Ovary (tissue), 9 donors: ENCODE measurements around the gene NUP210. TPM values are rescaled to one million over a fixed set of nuclear protein-coding genes. Genes with fewer than 3 reads are reported as not detected.

ENCODE experiments used
- DNase-seq, 5 donors: peaks; one replicate each; pipeline ENCODE4 v3.0.0-alpha.2; 2019 to 2020
- H3K27ac ChIP-seq, 2 donors: fragments of 200-600 bp; one replicate each; pipeline versions ENCODE4 v1.5.1 to v1.8.0; 2019 to 2022
- H3K27me3 ChIP-seq: fragments of 200-600 bp; one replicate; pipeline ENCODE4 v1.8.0; 2022
- H3K36me3 ChIP-seq: fragments of 200-600 bp; sonication (generic); one replicate; pipeline ENCODE4 v1.5.1; 2019
- H3K4me1 ChIP-seq: one replicate; pipeline ENCODE4 v1.8.1; 2013; ENCODE audit warnings: mild to moderate bottlenecking, moderate library complexity; ENCODE audit not compliant: insufficient read depth
- H3K4me3 ChIP-seq: fragments of 200-600 bp; sonication (generic); one replicate; pipeline ENCODE4 v1.5.1; 2017
- H3K9me3 ChIP-seq, 2 donors: fragments of 200-600 bp in 1 of 2; sonication (generic) in 1 of 2; one replicate each; pipeline versions ENCODE4 v1.5.1 to v1.8.1; 2013 to 2019; ENCODE audit warnings: mild to moderate bottlenecking in 1 of 2, moderate library complexity in 1 of 2
- EP300 ChIP-seq: sonication (generic); formaldehyde crosslinking; IDR thresholded peaks from one replicate; pipeline ENCODE4 v1.6.1; 2017; ENCODE audit warnings: antibody characterized with exemption
- POLR2A ChIP-seq: fragments of 450-650 bp; IDR thresholded peaks from one replicate; pipeline ENCODE4 v1.6.1; 2017; ENCODE audit warnings: antibody characterized with exemption, mild to moderate bottlenecking, moderate library complexity
- whole genome bisulfite sequencing, 3 donors: extraction: QIAGEN DNeasy Blood & Tissue Kit in 1 of 3; methylation state at CpG; one replicate each; pipeline versions ENCODE4 v1.1.5 to v1.1.7; 2013 to 2017; 5-methylcytosine and 5-hydroxymethylcytosine counted together
- intact Hi-C, 4 donors: fragments of 100-400 bp; cut with DNase I; formaldehyde crosslinking; loops; one replicate each; pipeline versions ENCODE4 v1.11.0 to v1.15.1; 2022 to 2023
- polyA plus RNA-seq, 2 donors: library from polyadenylated mRNA; stranded (reverse); fragments of 200-250 nt in 1 of 2; fragments of 350-450 nt in 1 of 2; fragmentation: Illumina TruSeq in 1 of 2; extraction: RNeasy Lipid Tissue Mini Kit (QIAGEN cat#74804) in 1 of 2; gene quantifications; one replicate each; pipeline ENCODE4 v1.2.3, GENCODE V29; 2013 to 2014
- total RNA-seq, 7 donors: library from RNA; depleted of rRNA in 2 of 7; stranded (reverse); fragments of >200 nt in 2 of 7; fragmentation: NEBNext Ultra II Directional in 3 of 7; extraction: Animal tissue kit (Norgen Biotek cat#: 25700) in 3 of 7; gene quantifications; one replicate each; pipeline versions ENCODE4 v1.1.0 to v1.2.4, GENCODE V29; 2016 to 2023
- TF ChIP-seq, protein P1 (sequence below), 3 donors: fragments of 450-650 bp in 2 of 3; fragments of 200-600 bp in 1 of 3; IDR thresholded peaks; one replicate each; pipeline versions ENCODE4 v1.5.1 to v1.8.0; 2016 to 2022; ENCODE audit warnings: antibody characterized with exemption in 3 of 3, mild to moderate bottlenecking in 1 of 3
- donor health status: DM: no; HTN: no; CAD: no; lungs with moderate emphysema.
- donor health status: DM: no; HTN: no; CAD: no.
- donor health status: Bipolar disorder and iron deficiency.
- donor health status: DM: yes; HTN: yes; CAD: no.
- donor health status: DM: no; HTN: no; CAD: no.
- donor health status: DM: yes; HTN: yes; CAD: no.

NUP210 gene
- total and polyA plus RNA-seq, 9 donors: 1.4 to 5.8 (median 3.2) TPM

DNA sequence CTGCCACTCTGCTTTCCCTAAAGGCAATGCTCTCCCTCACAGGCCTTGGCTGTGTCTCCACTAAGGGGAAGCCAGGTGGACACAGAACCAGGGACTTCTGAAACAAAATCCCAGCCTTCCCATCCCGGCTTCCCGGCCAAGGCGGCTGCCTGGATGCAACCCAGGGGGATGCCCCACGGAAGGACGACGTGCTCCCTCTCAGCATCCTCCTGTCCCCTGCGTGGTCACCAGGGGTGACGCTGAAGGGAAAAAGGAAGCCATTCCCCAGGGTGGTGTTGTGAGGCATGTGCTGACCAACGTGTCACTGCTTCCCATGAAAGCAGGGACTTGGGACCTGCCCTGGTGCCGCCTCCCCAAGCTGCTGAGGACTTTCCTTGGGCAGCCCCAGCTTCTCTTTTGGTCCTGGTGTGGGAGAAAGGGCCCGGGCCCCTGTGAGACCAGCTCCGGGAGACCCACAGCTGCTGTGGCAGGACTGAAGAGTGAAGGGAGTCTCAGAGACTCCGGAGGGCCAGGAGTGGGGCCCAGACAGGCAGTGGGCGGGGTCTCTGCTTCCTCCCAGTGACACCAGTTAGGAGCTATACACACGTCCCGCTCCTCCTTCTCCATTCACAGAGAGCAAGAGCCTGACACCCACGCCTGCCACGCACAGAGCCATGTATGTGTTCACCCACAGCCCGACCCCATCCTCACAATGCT, 139.2 kb downstream of the NUP210 start:
- intact Hi-C loops: no loop called here
- Histone ChIP-seq H3K36me3 (no peaks in the 10 kb centered on the region), H3K4me3 (no peak overlapping the region), H3K27ac (no peak overlapping the region), H3K9me3 (peaks cover 0 to 8% of the 10 kb centered on the region in 2 donors), H3K4me1 (peaks cover 2% of the 10 kb centered on the region), H3K27me3 (peaks cover 2% of the 10 kb centered on the region)
- 63 to 75% (median 73%) methylated on average over 18 to 19 of the region's 19 CpGs for WGBS, 3 donors
- TF ChIP-seq POLR2A (no peak), EP300 (no peak)
- TF ChIP-seq, protein P1, sequence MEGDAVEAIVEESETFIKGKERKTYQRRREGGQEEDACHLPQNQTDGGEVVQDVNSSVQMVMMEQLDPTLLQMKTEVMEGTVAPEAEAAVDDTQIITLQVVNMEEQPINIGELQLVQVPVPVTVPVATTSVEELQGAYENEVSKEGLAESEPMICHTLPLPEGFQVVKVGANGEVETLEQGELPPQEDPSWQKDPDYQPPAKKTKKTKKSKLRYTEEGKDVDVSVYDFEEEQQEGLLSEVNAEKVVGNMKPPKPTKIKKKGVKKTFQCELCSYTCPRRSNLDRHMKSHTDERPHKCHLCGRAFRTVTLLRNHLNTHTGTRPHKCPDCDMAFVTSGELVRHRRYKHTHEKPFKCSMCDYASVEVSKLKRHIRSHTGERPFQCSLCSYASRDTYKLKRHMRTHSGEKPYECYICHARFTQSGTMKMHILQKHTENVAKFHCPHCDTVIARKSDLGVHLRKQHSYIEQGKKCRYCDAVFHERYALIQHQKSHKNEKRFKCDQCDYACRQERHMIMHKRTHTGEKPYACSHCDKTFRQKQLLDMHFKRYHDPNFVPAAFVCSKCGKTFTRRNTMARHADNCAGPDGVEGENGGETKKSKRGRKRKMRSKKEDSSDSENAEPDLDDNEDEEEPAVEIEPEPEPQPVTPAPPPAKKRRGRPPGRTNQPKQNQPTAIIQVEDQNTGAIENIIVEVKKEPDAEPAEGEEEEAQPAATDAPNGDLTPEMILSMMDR (IDR thresholded peaks at IDR 0.05): no peak
- no peak for DNase-seq

DNA sequence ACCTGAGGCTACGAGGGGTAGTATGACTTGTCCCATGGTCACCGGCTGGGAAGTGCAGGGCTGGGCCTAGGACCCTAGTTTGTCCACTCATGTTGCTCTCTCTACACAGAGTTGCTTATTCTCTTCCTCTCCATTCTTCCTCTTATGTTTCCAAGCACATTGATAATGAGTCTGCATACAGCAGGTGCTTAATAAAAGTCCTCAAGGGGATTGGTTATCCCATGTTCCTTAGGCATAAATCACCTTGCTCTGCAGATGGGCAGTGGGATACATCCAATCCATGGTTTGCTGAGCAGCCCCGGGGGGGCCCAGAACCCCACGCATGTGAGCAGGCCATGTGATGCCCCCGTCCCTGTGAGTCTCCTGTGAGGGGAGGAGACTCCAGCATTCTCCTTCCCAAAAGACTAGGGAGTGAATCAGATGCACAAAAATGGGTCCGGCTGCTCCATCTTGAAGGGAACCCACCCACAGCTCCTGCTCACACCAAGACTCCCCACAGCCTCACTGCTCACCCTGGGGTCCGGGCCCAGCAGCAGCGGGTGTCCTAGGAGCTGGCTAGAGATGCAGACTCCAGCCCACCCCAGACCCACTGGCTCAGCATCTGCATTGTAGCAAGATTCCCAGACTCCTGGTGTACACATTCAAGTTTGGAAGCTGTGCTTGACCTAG, 139.9 kb downstream of the NUP210 start:
- 86 to 94% (median 92%) methylated on average over 8 of the region's 8 CpGs for WGBS, 3 donors
- no peak for TF ChIP-seq POLR2A
- peaks cover 2% of the 10 kb centered on the region for H3K27me3 ChIP-seq
- no peak overlapping the region for H3K4me3 ChIP-seq
- no peak for DNase-seq
- no peaks in the 10 kb centered on the region for H3K36me3 ChIP-seq
- peaks cover 2% of the 10 kb centered on the region for H3K4me1 ChIP-seq
- intact Hi-C loops: no loop called here
- H3K9me3 ChIP-seq: peaks cover 0 to 8% of the 10 kb centered on the region in 2 donors
- no peak overlapping the region for H3K27ac ChIP-seq

GRCh38 chr3:13279532-13279910, 140.6 kb downstream of the NUP210 start:
- Histone ChIP-seq H3K36me3 (no peaks in the 10 kb centered on the region), H3K4me3 (no peak overlapping the region), H3K27me3 (peaks cover 2% of the 10 kb centered on the region), H3K4me1 (peaks cover 2% of the 10 kb centered on the region), H3K27ac (no peak overlapping the region), H3K9me3 (peaks cover 0 to 8% of the 10 kb centered on the region in 2 donors)
- 81 to 85% (median 82%) methylated on average over 6 of the region's 6 CpGs for WGBS, 3 donors
- intact Hi-C loops: no loop called here
- no peak for DNase-seq
- TF ChIP-seq EP300 (no peak), POLR2A (no peak)
- TF ChIP-seq, protein P1 (IDR thresholded peaks at IDR 0.05): no peak

GRCh38 chr3:13278783-13279531, 141.2 kb downstream of the NUP210 start:
- Histone ChIP-seq H3K27me3 (peaks cover 2% of the 10 kb centered on the region), H3K4me1 (peaks cover 2% of the 10 kb centered on the region), H3K27ac (no peak overlapping the region), H3K36me3 (no peaks in the 10 kb centered on the region), H3K9me3 (peaks cover 0 to 6% of the 10 kb centered on the region in 2 donors), H3K4me3 (no peak overlapping the region)
- no peak for TF ChIP-seq EP300
- TF ChIP-seq, protein P1 (IDR thresholded peaks at IDR 0.05): no peak
- TF ChIP-seq POLR2A: no peak
- no peak for DNase-seq
- intact Hi-C loops: no loop called here
- WGBS, 3 donors: 75 to 80% (median 77%) methylated on average over 9 of the region's 9 CpGs
